ENCODE measurements around the gene CDC5L. TPM values are rescaled to one million over a fixed set of nuclear protein-coding genes. Genes with fewer than 3 reads are reported as not detected.

The CDC5L gene
- total and polyA plus RNA-seq, 2 of the 13 experiments (the other 11 are each of a cell fraction or from before 2014, with no cell fraction given), result 11.0 to 34.2 TPM

DNA sequence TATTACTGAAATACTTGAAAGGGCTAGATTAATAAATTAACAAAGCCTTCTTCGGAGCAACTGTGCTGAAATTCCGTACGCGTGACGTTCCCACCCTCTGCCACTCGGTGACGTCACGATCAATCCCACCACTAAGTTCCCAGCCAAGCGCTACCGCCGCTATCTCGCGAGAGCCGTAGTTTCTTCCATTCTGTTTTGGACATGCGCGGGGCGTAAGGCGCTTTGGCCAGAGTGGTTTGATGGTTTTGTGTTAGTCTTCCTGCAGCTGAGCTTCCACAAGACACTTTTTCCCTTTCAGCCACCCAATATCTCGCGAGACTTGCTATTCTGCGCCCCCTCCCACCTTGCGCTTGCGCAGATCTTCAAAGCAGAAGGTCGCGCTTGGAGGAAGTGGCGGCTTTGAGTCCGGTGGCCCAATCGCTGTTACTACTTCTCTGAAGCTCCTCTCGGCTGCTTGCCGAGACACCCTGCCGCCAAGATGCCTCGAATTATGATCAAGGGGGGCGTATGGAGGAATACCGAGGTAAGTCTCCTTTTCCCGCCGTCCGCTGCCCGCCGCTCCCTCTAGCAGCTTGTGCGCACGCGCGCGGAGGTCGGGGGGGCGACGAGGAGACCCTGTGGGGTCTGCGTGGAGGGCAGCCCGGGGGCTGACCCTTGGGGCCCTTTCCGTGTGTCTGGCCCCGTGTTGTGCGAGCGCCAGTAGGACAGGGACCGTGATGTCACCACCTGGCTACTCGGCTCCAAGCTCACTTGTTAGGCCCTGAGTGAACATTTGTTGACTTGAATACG lies at the start of gene CDC5L (continued):
- TF ChIP-seq ZMYM4 (CRISPR knock-in tag; IDR thresholded peaks at IDR 0.05) (peak; percentile 99), CC2D1A (CRISPR knock-in tag; IDR thresholded peaks at IDR 0.05) (peak; percentile 98), ZNF7 (CRISPR knock-in tag; IDR thresholded peaks at IDR 0.05) (no peak), ZFP82 (CRISPR knock-in tag; IDR thresholded peaks at IDR 0.05; ENCODE audit: borderline replicate concordance) (peak; percentile 64; the same call in 1 of the 2 replicates), ARNT2 (CRISPR knock-in tag; IDR thresholded peaks at IDR 0.05; ENCODE audit: low read depth) (peak; percentile 100), ZNF678 (CRISPR knock-in tag; IDR thresholded peaks at IDR 0.05) (no peak), CTCF (CRISPR knock-in tag; IDR thresholded peaks at IDR 0.05) (0 out of 2 replicates have a peak, but pooled peaks have one; percentile 7), ZNF572 (CRISPR knock-in tag; IDR thresholded peaks at IDR 0.05) (peak; percentile 84), DBP (CRISPR knock-in tag; IDR thresholded peaks at IDR 0.05; ENCODE audit: not compliant biosample characterization) (no peak), ATF4 (CRISPR knock-in tag; IDR thresholded peaks at IDR 0.05) (peak in 1 of 2 experiments; percentile 33; a peak in 1 of 4 replicates), ZNF782 (CRISPR knock-in tag; IDR thresholded peaks at IDR 0.05; ENCODE audit: borderline replicate concordance) (peak; percentile 20; the same call in 1 of the 2 replicates), MAX (IDR thresholded peaks at IDR 0.05) (peak; percentile 88), REL (CRISPR knock-in tag; conservative IDR thresholded peaks at IDR 0.05) (0 out of 2 replicates have a peak, but pooled peaks have one; percentile 32), POLR2G (IDR thresholded peaks at IDR 0.05; ENCODE audit: low read depth, low read length) (peak; percentile 99), TBL1XR1 (IDR thresholded peaks at IDR 0.05; ENCODE audit: borderline replicate concordance, low read length, partially characterized antibody) (peak; percentile 69), ZBTB7A (CRISPR knock-in tag; IDR thresholded peaks at IDR 0.05) (peak; percentile 99), ZNF543 (CRISPR knock-in tag; IDR thresholded peaks at IDR 0.05) (peak; percentile 76; the same call in 1 of the 2 replicates), ZSCAN22 (CRISPR knock-in tag; IDR thresholded peaks at IDR 0.05) (no peak), BRF2 (CRISPR knock-in tag; IDR thresholded peaks at IDR 0.05) (peak; percentile 76), ZNF468 (CRISPR knock-in tag; IDR thresholded peaks at IDR 0.05) (peak; percentile 83; the same call in 1 of the 2 replicates), TCF7 (IDR thresholded peaks at IDR 0.05; ENCODE audit: low read depth) (peak; percentile 25; the same call in 1 of the 2 replicates)
- TF ChIP-seq, protein P1, sequence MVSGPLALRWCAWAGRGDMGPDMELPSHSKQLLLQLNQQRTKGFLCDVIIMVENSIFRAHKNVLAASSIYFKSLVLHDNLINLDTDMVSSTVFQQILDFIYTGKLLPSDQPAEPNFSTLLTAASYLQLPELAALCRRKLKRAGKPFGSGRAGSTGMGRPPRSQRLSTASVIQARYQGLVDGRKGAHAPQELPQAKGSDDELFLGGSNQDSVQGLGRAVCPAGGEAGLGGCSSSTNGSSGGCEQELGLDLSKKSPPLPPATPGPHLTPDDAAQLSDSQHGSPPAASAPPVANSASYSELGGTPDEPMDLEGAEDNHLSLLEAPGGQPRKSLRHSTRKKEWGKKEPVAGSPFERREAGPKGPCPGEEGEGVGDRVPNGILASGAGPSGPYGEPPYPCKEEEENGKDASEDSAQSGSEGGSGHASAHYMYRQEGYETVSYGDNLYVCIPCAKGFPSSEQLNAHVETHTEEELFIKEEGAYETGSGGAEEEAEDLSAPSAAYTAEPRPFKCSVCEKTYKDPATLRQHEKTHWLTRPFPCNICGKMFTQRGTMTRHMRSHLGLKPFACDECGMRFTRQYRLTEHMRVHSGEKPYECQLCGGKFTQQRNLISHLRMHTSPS (CRISPR knock-in tag; IDR thresholded peaks at IDR 0.05; ENCODE audit: low read depth), result peak; percentile 51; the same call in 1 of the 2 replicates
